ENCODE results near the gene WNT9A.

Gene WNT9A

GRCh38 chr1:227870366-227870765, 77.4 kb downstream of the WNT9A start:
- TF ChIP-seq CTCF (conservative IDR thresholded peaks at IDR 0.05; ENCODE audit: low read depth, low read length): no peak
- DNase-seq (ENCODE audit: low read depth): no peak
- H3K4me3 ChIP-seq (ENCODE audit: low read depth, low read length): no peak overlapping the region

- DNase-seq (ENCODE audit: low read depth): no peak
- TF ChIP-seq CTCF (conservative IDR thresholded peaks at IDR 0.05; ENCODE audit: low read depth, low read length): no peak
- H3K4me3 ChIP-seq (ENCODE audit: low read depth, low read length): no peak overlapping the region
Observed at GRCh38 chr1:227869851-227870305, 77.9 kb downstream of the WNT9A start.

- no peak for TF ChIP-seq CTCF (conservative IDR thresholded peaks at IDR 0.05; ENCODE audit: low read depth, low read length)
- no peak overlapping the region for H3K4me3 ChIP-seq (ENCODE audit: low read depth, low read length)
- DNase-seq (ENCODE audit: low read depth): no peak
Observed at GRCh38 chr1:227869279-227869842, 78.4 kb downstream of the WNT9A start.
